ENCODE data around the gene MUC5AC.

DNA sequence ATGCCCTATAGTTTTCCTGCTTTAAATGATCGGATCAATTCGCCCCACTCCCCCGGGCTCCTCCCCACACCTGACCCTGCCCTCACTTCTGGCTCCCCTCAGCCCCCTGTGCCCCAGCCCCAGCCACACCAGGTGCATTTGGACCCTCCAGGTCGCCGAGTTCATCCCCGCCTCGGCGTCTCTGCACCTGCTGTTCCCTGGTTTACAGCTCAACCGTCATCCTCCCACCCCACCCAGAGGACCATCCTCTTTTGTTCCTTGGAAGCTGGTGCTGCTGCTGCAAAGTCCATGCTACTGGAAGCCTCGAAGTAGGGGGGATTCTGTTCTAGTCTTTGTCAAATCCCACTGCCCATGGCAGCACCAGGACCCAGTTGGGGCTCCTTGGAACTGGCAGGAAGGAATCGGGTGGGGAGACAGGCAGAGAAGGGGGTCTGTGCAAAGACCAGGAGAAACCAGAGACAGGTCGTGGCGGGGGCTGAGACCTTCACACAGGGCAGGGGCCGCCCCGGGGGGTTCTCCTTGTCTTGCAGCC, 60.6 kb downstream of the MUC5AC start:
- TF ChIP-seq EP300 (conservative IDR thresholded peaks at IDR 0.05; ENCODE audit: poor library complexity, severe bottlenecking): no peak
- TF ChIP-seq CTCF (IDR thresholded peaks at IDR 0.05; ENCODE audit: poor library complexity, severe bottlenecking): no peak
- TF ChIP-seq REST (IDR thresholded peaks at IDR 0.05; ENCODE audit: borderline replicate concordance): no peak
